ENCODE results near the gene MTOR.

DNA sequence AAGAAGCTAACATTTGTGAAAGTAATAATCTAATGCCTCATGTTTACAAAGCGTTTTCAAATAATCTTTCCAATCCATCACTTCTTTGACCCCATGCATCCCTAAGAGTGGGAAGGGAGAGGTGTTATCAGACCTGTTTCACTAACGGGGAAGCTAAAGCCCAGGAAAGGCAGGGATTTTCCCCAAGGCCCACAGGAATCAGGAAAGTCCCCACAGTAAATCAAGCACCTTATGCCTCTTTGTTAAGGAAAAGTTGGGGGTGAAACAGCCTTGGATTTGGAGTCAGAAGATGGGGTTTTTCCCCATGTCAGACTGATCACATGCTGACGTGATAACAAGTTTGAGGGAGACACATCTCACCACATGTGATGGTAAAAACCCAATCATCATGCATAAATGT lies 93.1 kb downstream of the MTOR start:
- TF ChIP-seq, protein P1, sequence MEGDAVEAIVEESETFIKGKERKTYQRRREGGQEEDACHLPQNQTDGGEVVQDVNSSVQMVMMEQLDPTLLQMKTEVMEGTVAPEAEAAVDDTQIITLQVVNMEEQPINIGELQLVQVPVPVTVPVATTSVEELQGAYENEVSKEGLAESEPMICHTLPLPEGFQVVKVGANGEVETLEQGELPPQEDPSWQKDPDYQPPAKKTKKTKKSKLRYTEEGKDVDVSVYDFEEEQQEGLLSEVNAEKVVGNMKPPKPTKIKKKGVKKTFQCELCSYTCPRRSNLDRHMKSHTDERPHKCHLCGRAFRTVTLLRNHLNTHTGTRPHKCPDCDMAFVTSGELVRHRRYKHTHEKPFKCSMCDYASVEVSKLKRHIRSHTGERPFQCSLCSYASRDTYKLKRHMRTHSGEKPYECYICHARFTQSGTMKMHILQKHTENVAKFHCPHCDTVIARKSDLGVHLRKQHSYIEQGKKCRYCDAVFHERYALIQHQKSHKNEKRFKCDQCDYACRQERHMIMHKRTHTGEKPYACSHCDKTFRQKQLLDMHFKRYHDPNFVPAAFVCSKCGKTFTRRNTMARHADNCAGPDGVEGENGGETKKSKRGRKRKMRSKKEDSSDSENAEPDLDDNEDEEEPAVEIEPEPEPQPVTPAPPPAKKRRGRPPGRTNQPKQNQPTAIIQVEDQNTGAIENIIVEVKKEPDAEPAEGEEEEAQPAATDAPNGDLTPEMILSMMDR (IDR thresholded peaks at IDR 0.05) = no peak
- TF ChIP-seq POLR2AphosphoS5 (IDR thresholded peaks at IDR 0.05; ENCODE audit: insufficient read depth in 1 of 2, low read depth in 1 of 2) = no peak
- no peak for TF ChIP-seq POLR2A (IDR thresholded peaks at IDR 0.05)

All from vagina (tissue), 2 donors.